ENCODE results near the gene PLXNA2. TPM values are rescaled to one million over a fixed set of nuclear protein-coding genes. Genes with fewer than 3 reads are reported as not detected.

The PLXNA2 gene
- total RNA-seq, 1 experiment from 2014 or later, result 0.89 TPM

DNA sequence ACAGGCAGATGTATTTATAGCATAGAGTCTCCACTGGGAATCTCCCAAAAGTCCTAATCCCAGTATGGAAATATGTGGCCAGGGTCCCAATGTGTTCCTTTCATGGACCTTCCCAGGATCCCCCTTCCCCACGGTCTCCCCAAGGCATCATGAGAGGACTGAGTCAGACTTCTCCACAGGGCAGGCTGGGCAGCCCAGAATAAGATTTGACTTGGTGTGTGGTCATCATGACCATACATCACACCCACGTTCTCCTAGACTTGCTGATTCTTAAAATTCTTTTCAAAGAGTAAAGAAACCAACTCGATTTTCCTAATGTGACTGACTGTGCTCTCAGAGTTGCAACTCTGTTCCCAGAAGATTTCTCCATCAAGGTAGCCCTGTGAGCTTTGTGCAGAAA is 239.3 kb downstream of the PLXNA2 start:
- TF ChIP-seq CEBPB (IDR thresholded peaks at IDR 0.05; ENCODE audit: low read depth) (no peak), FOSL1 (IDR thresholded peaks at IDR 0.05; ENCODE audit: low read depth) (no peak)
- ChIA-PET POLR2A (no interaction called here), RAD21 (ENCODE audit: low non-redundant PET in 1 of 2, low total read pairs in 2 of 2, uncharacterized antibody in 2 of 2, unreplicated experiment in 2 of 2) (no interaction called here), CTCF (no interaction called here)
- H3K4me1 ChIP-seq (ENCODE audit: control insufficient read depth in 1 of 2, insufficient read depth in 2 of 2, low read length in 2 of 2), result peaks cover 0 to 15% of the 10 kb centered on the region in 2 experiments; a peak in 2 of 4 replicates
- H4K20me1 ChIP-seq (ENCODE audit: insufficient read depth), result no peaks in the 10 kb centered on the region
- DNase-seq (ENCODE audit: low read depth, low spot score), result no peak
- H3K36me3 ChIP-seq (ENCODE audit: control insufficient read depth in 1 of 2, insufficient read depth in 2 of 2, low read length in 2 of 2), result no peaks in the 10 kb centered on the region
- H3K4me3 ChIP-seq (replicated peaks in 1 of 2; ENCODE audit: low read depth in 1 of 2, low read length in 2 of 2), result no peak overlapping the region
- BruUV-seq (replicated peaks), result no TSS peak
- H3K9me3 ChIP-seq (ENCODE audit: control insufficient read depth in 1 of 2, insufficient read depth in 1 of 2, low read depth in 1 of 2, low read length in 2 of 2), result no peaks in the 10 kb centered on the region
- no peak overlapping the region for H3K27ac ChIP-seq (ENCODE audit: low read depth, low read length)
- H3K79me2 ChIP-seq (ENCODE audit: insufficient read depth, low read length), result no peaks in the 10 kb centered on the region
- no peaks in the 10 kb centered on the region for H3K9me2 ChIP-seq (ENCODE audit: insufficient read depth)
- 0 out of 2 replicates have a peak, but pooled peaks cover 3% of the 10 kb centered on the region for H3K27me3 ChIP-seq (ENCODE audit: insufficient read depth, low read length)
- no peak overlapping the region for H3K4me2 ChIP-seq (ENCODE audit: low read length)
- H3K9ac ChIP-seq (ENCODE audit: low read length), result no peak overlapping the region
- H2AFZ ChIP-seq (ENCODE audit: low read depth, low read length, poor library complexity, severe bottlenecking), result no peak overlapping the region
- intact Hi-C loops (cut with micrococcal nuclease), result no loop called here
- no peak for ATAC-seq

DNA sequence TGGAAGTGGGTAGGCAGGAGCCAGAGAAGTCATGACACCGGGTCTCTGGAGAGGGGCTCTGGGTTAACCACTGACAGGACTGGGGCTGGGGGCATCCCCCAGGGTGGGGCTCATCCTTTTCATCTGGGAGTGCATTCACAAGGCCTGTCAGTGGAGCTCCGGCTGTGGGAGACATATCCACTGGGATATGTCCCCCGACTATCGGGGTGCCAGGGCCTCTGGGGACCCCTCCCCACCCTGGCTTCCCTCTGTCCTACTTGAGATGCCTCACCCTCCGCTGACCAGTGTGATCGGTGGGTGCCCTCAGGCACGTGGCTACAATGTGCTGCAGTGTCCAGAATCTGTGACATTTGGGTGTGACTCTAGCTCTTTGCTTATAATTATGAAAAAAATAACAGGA is 240.9 kb downstream of the PLXNA2 start:
- Histone ChIP-seq H3K27ac (ENCODE audit: low read depth, low read length) (no peak overlapping the region), H3K79me2 (ENCODE audit: insufficient read depth, low read length) (no peaks in the 10 kb centered on the region), H3K9me2 (ENCODE audit: insufficient read depth) (no peaks in the 10 kb centered on the region), H3K4me1 (ENCODE audit: control insufficient read depth in 1 of 2, insufficient read depth in 2 of 2, low read length in 2 of 2) (peaks cover 0 to 11% of the 10 kb centered on the region in 2 experiments; a peak in 2 of 4 replicates), H4K20me1 (ENCODE audit: insufficient read depth) (no peaks in the 10 kb centered on the region), H3K36me3 (ENCODE audit: control insufficient read depth in 1 of 2, insufficient read depth in 2 of 2, low read length in 2 of 2) (no peaks in the 10 kb centered on the region), H3K27me3 (ENCODE audit: insufficient read depth, low read length) (0 out of 2 replicates have a peak, but pooled peaks cover 3% of the 10 kb centered on the region), H3K4me2 (ENCODE audit: low read length) (no peak overlapping the region), H3K9me3 (ENCODE audit: control insufficient read depth in 1 of 2, insufficient read depth in 1 of 2, low read depth in 1 of 2, low read length in 2 of 2) (no peaks in the 10 kb centered on the region), H3K4me3 (replicated peaks in 1 of 2; ENCODE audit: low read depth in 1 of 2, low read length in 2 of 2) (no peak overlapping the region), H3K9ac (ENCODE audit: low read length) (no peak overlapping the region), H2AFZ (ENCODE audit: low read depth, low read length, poor library complexity, severe bottlenecking) (no peak overlapping the region)
- TF ChIP-seq SIN3A (IDR thresholded peaks at IDR 0.05; ENCODE audit: low read depth) (no peak), CBX3 (IDR thresholded peaks at IDR 0.05; ENCODE audit: low read depth) (no peak), TCF7L2 (IDR thresholded peaks at IDR 0.05; ENCODE audit: borderline replicate concordance, extremely low read depth, insufficient read depth, insufficient read length) (no peak), ZNF274 (IDR thresholded peaks at IDR 0.05; ENCODE audit: low read depth, low read length) (no peak), POLR2A (IDR thresholded peaks at IDR 0.05; ENCODE audit: borderline replicate concordance, extremely low read depth, insufficient read depth, insufficient read length) (no peak), YY1 (IDR thresholded peaks at IDR 0.05; ENCODE audit: extremely low read depth, insufficient replicate concordance, low read depth, low read length) (no peak)
- TF ChIP-seq, protein P1, sequence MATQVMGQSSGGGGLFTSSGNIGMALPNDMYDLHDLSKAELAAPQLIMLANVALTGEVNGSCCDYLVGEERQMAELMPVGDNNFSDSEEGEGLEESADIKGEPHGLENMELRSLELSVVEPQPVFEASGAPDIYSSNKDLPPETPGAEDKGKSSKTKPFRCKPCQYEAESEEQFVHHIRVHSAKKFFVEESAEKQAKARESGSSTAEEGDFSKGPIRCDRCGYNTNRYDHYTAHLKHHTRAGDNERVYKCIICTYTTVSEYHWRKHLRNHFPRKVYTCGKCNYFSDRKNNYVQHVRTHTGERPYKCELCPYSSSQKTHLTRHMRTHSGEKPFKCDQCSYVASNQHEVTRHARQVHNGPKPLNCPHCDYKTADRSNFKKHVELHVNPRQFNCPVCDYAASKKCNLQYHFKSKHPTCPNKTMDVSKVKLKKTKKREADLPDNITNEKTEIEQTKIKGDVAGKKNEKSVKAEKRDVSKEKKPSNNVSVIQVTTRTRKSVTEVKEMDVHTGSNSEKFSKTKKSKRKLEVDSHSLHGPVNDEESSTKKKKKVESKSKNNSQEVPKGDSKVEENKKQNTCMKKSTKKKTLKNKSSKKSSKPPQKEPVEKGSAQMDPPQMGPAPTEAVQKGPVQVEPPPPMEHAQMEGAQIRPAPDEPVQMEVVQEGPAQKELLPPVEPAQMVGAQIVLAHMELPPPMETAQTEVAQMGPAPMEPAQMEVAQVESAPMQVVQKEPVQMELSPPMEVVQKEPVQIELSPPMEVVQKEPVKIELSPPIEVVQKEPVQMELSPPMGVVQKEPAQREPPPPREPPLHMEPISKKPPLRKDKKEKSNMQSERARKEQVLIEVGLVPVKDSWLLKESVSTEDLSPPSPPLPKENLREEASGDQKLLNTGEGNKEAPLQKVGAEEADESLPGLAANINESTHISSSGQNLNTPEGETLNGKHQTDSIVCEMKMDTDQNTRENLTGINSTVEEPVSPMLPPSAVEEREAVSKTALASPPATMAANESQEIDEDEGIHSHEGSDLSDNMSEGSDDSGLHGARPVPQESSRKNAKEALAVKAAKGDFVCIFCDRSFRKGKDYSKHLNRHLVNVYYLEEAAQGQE (IDR thresholded peaks at IDR 0.05; ENCODE audit: low read depth), result no peak
- TF ChIP-seq, protein P2, sequence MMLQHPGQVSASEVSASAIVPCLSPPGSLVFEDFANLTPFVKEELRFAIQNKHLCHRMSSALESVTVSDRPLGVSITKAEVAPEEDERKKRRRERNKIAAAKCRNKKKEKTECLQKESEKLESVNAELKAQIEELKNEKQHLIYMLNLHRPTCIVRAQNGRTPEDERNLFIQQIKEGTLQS (IDR thresholded peaks at IDR 0.05), result no peak
- TF ChIP-seq, protein P3, sequence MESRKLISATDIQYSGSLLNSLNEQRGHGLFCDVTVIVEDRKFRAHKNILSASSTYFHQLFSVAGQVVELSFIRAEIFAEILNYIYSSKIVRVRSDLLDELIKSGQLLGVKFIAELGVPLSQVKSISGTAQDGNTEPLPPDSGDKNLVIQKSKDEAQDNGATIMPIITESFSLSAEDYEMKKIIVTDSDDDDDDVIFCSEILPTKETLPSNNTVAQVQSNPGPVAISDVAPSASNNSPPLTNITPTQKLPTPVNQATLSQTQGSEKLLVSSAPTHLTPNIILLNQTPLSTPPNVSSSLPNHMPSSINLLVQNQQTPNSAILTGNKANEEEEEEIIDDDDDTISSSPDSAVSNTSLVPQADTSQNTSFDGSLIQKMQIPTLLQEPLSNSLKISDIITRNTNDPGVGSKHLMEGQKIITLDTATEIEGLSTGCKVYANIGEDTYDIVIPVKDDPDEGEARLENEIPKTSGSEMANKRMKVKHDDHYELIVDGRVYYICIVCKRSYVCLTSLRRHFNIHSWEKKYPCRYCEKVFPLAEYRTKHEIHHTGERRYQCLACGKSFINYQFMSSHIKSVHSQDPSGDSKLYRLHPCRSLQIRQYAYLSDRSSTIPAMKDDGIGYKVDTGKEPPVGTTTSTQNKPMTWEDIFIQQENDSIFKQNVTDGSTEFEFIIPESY (IDR thresholded peaks at IDR 0.05; ENCODE audit: extremely low read depth, insufficient replicate concordance, low read length), result no peak
- DNase-seq (ENCODE audit: low read depth, low spot score), result no peak
- ChIA-PET RAD21 (ENCODE audit: low non-redundant PET in 1 of 2, low total read pairs in 2 of 2, uncharacterized antibody in 2 of 2, unreplicated experiment in 2 of 2) (no interaction called here), CTCF (no interaction called here), POLR2A (no interaction called here)
- ATAC-seq, result no peak
- intact Hi-C loops (cut with micrococcal nuclease), result no loop called here
- BruUV-seq (replicated peaks), result no TSS peak

Measured in HCT116 (cell line).